ENCODE data around the gene RAPGEF2. TPM values are rescaled to one million over a fixed set of nuclear protein-coding genes. Genes with fewer than 3 reads are reported as not detected.

The RAPGEF2 gene
- total RNA-seq, 1 experiment from 2014 or later, result 29.8 TPM

GRCh38 chr4:159269956-159270355, 167.1 kb downstream of the RAPGEF2 start:
- no peak overlapping the region for H2AFZ ChIP-seq
- no peak overlapping the region for H3K27ac ChIP-seq
- H3K36me3 ChIP-seq (ENCODE audit: low read depth), result no peaks in the 10 kb centered on the region
- intact Hi-C loops (cut with micrococcal nuclease; ENCODE audit: unreplicated experiment), result loop anchor here (5.0 kb wide), 1 partner anchor 33 kb away; no protein-coding TSS in a partner anchor
- TF ChIP-seq, protein P1, sequence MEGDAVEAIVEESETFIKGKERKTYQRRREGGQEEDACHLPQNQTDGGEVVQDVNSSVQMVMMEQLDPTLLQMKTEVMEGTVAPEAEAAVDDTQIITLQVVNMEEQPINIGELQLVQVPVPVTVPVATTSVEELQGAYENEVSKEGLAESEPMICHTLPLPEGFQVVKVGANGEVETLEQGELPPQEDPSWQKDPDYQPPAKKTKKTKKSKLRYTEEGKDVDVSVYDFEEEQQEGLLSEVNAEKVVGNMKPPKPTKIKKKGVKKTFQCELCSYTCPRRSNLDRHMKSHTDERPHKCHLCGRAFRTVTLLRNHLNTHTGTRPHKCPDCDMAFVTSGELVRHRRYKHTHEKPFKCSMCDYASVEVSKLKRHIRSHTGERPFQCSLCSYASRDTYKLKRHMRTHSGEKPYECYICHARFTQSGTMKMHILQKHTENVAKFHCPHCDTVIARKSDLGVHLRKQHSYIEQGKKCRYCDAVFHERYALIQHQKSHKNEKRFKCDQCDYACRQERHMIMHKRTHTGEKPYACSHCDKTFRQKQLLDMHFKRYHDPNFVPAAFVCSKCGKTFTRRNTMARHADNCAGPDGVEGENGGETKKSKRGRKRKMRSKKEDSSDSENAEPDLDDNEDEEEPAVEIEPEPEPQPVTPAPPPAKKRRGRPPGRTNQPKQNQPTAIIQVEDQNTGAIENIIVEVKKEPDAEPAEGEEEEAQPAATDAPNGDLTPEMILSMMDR (conservative IDR thresholded peaks at IDR 0.05), result no peak
- TF ChIP-seq EZH2 (IDR thresholded peaks at IDR 0.05; ENCODE audit: low read depth), result no peak
- no peaks in the 10 kb centered on the region for H3K9me3 ChIP-seq (ENCODE audit: insufficient read depth, low read depth)
- no peaks in the 10 kb centered on the region; the same call in 1 of the 2 replicates for H3F3A ChIP-seq (ENCODE audit: insufficient read depth, low read depth)
- no TSS peak for BruUV-seq (replicated peaks)
- H3K4me3 ChIP-seq, result no peak overlapping the region
- H4K20me1 ChIP-seq (ENCODE audit: insufficient read depth), result no peaks in the 10 kb centered on the region
- H3K4me2 ChIP-seq, result no peak overlapping the region
- DNase-seq, result no peak
- CTCF ChIA-PET, result no interaction called here
- H3K9me2 ChIP-seq (ENCODE audit: insufficient read depth), result no peaks in the 10 kb centered on the region
- no peaks in the 10 kb centered on the region for H3K27me3 ChIP-seq (ENCODE audit: insufficient read depth, low read depth)
- POLR2A ChIA-PET (ENCODE audit: unreplicated experiment), result no interaction called here
- no peaks in the 10 kb centered on the region for H3K79me2 ChIP-seq (ENCODE audit: low read depth)
- H3K4me1 ChIP-seq (replicated peaks; ENCODE audit: insufficient read depth), result peaks cover 26% of the 10 kb centered on the region

GRCh38 chr4:159271856-159272255, 169.0 kb downstream of the RAPGEF2 start:
- no peak overlapping the region for H2AFZ ChIP-seq
- H3K4me2 ChIP-seq, result no peak overlapping the region
- H3K27me3 ChIP-seq (ENCODE audit: insufficient read depth, low read depth), result no peaks in the 10 kb centered on the region
- no peaks in the 10 kb centered on the region for H3K9me2 ChIP-seq (ENCODE audit: insufficient read depth)
- H3K9me3 ChIP-seq (ENCODE audit: insufficient read depth, low read depth), result no peaks in the 10 kb centered on the region
- H3K4me1 ChIP-seq (replicated peaks; ENCODE audit: insufficient read depth), result peaks cover 29% of the 10 kb centered on the region
- H3F3A ChIP-seq (ENCODE audit: insufficient read depth, low read depth), result no peaks in the 10 kb centered on the region; the same call in 1 of the 2 replicates
- ChIA-PET CTCF (no interaction called here), POLR2A (ENCODE audit: unreplicated experiment) (no interaction called here)
- DNase-seq, result no peak
- H3K36me3 ChIP-seq (ENCODE audit: low read depth), result no peaks in the 10 kb centered on the region
- H4K20me1 ChIP-seq (ENCODE audit: insufficient read depth), result no peaks in the 10 kb centered on the region
- no peak for TF ChIP-seq EZH2 (IDR thresholded peaks at IDR 0.05; ENCODE audit: low read depth)
- TF ChIP-seq, protein P1 (conservative IDR thresholded peaks at IDR 0.05), result no peak
- intact Hi-C loops (cut with micrococcal nuclease; ENCODE audit: unreplicated experiment), result loop anchor here (5.0 kb wide), 1 partner anchor 35 kb away; no protein-coding TSS in a partner anchor
- H3K27ac ChIP-seq, result no peak overlapping the region
- no peak overlapping the region for H3K4me3 ChIP-seq
- no peaks in the 10 kb centered on the region for H3K79me2 ChIP-seq (ENCODE audit: low read depth)
- BruUV-seq (replicated peaks), result no TSS peak

GRCh38 chr4:159272273-159273140, 169.6 kb downstream of the RAPGEF2 start:
- peaks cover 29% of the 10 kb centered on the region for H3K4me1 ChIP-seq (replicated peaks; ENCODE audit: insufficient read depth)
- no peak overlapping the region for H3K27ac ChIP-seq
- no peak overlapping the region for H3K4me3 ChIP-seq
- H3K4me2 ChIP-seq, result no peak overlapping the region
- CTCF ChIA-PET, result no interaction called here
- BruUV-seq (replicated peaks), result no TSS peak
- no peaks in the 10 kb centered on the region; the same call in 1 of the 2 replicates for H3F3A ChIP-seq (ENCODE audit: insufficient read depth, low read depth)
- no peaks in the 10 kb centered on the region for H3K36me3 ChIP-seq (ENCODE audit: low read depth)
- no peak overlapping the region for H2AFZ ChIP-seq
- no peaks in the 10 kb centered on the region for H3K79me2 ChIP-seq (ENCODE audit: low read depth)
- TF ChIP-seq, protein P1 (conservative IDR thresholded peaks at IDR 0.05), result no peak
- no peak for TF ChIP-seq EZH2 (IDR thresholded peaks at IDR 0.05; ENCODE audit: low read depth)
- DNase-seq, result no peak
- H4K20me1 ChIP-seq (ENCODE audit: insufficient read depth), result no peaks in the 10 kb centered on the region
- H3K9me2 ChIP-seq (ENCODE audit: insufficient read depth), result no peaks in the 10 kb centered on the region
- H3K27me3 ChIP-seq (ENCODE audit: insufficient read depth, low read depth), result no peaks in the 10 kb centered on the region
- POLR2A ChIA-PET (ENCODE audit: unreplicated experiment), result no interaction called here
- intact Hi-C loops (cut with micrococcal nuclease; ENCODE audit: unreplicated experiment), result loop anchor here (5.0 kb wide), 1 partner anchor 35 kb away; no protein-coding TSS in a partner anchor
- no peaks in the 10 kb centered on the region for H3K9me3 ChIP-seq (ENCODE audit: insufficient read depth, low read depth)

All from PC-9 (cell line).